Neural progenitor cell (in vitro differentiated cells): ENCODE results near the gene TPPP3.

Experiments used
- CTCF ChIP-seq: fragments of 200-600 bp; sonication (generic); IDR thresholded peaks from 2 replicates; pipeline ENCODE4 v1.5.1; 2017; ENCODE audit warnings: antibody characterized with exemption, mild to moderate bottlenecking
- EZH2 ChIP-seq: fragments of 200-600 bp; sonication (generic); IDR thresholded peaks from 2 replicates; pipeline ENCODE4 v1.6.1; 2017; ENCODE audit warnings: antibody characterized with exemption, mild to moderate bottlenecking, moderate library complexity

- TF ChIP-seq CTCF: no peak
- TF ChIP-seq EZH2: no peak
Measured at GRCh38 chr16:67417333-67418061, 24.2 kb upstream of the TPPP3 start.
